Loucy (cell line): ENCODE results near the gene PKP2.

Experiments
- H2AFZ ChIP-seq: fragments of 200-600 bp; sonication (generic); 2 replicates; pipeline ENCODE4 v1.6.0; 2016; ENCODE audit warnings: antibody characterized with exemption, mild to moderate bottlenecking, low read length, moderate library complexity
- H3F3A ChIP-seq: fragments of 200-600 bp; 2 replicates; pipeline ENCODE4 v1.6.0; 2016; ENCODE audit warnings: antibody characterized with exemption, low read depth, mild to moderate bottlenecking
- H3K27me3 ChIP-seq: fragments of 200-600 bp; sonication (generic); 2 replicates; pipeline ENCODE4 v1.6.1; 2014; ENCODE audit warnings: low read length, mild to moderate bottlenecking; ENCODE audit not compliant: insufficient read depth, poor library complexity, severe bottlenecking
- H3K36me3 ChIP-seq: fragments of 200-600 bp; sonication (generic); 2 replicates; pipeline ENCODE4 v1.6.1; 2016; ENCODE audit warnings: low read length; ENCODE audit not compliant: insufficient read depth
- H3K4me1 ChIP-seq: fragments of 200-600 bp; sonication (generic); 2 replicates; pipeline ENCODE4 v1.5.1; 2014; ENCODE audit warnings: low read length, mild to moderate bottlenecking; ENCODE audit not compliant: insufficient read depth, poor library complexity, severe bottlenecking
- H3K4me2 ChIP-seq: fragments of 200-600 bp; sonication (generic); 2 replicates; pipeline ENCODE4 v1.6.0; 2014; ENCODE audit warnings: antibody characterized with exemption, low read length, low read depth, mild to moderate bottlenecking; ENCODE audit not compliant: poor library complexity, severe bottlenecking
- H3K4me3 ChIP-seq: fragments of 200-600 bp; sonication (generic); 2 replicates; pipeline ENCODE4 v1.5.1; 2014; ENCODE audit warnings: low read length, mild to moderate bottlenecking, mixed read lengths; ENCODE audit not compliant: poor library complexity, severe bottlenecking
- H3K79me2 ChIP-seq: fragments of 200-600 bp; sonication (generic); 2 replicates; pipeline ENCODE4 v1.6.1; 2014; ENCODE audit warnings: low read length; ENCODE audit not compliant: insufficient read depth
- H3K9ac ChIP-seq: fragments of 200-600 bp; sonication (generic); 2 replicates; pipeline ENCODE4 v1.6.0; 2014; ENCODE audit warnings: mild to moderate bottlenecking, low read depth, low read length, moderate library complexity; ENCODE audit not compliant: poor library complexity, severe bottlenecking
- H3K9me2 ChIP-seq: fragments of 200-600 bp; sonication (generic); replicated peaks from 2 replicates; pipeline ENCODE4 v1.6.1; 2016; ENCODE audit warnings: low read depth, low read length, mixed read lengths
- H3K9me3 ChIP-seq: fragments of 200-600 bp; sonication (generic); 2 replicates; pipeline ENCODE4 v1.6.1; 2014; ENCODE audit warnings: mild to moderate bottlenecking, antibody characterized with exemption, low read length, low read depth; ENCODE audit not compliant: insufficient read depth
- H4K20me1 ChIP-seq: fragments of 200-600 bp; sonication (generic); 2 replicates; pipeline ENCODE4 v1.6.0; 2014; ENCODE audit warnings: antibody characterized with exemption, low read length, mild to moderate bottlenecking; ENCODE audit not compliant: insufficient read depth, poor library complexity, severe bottlenecking
- CTCF ChIP-seq: fragments of 200-600 bp; sonication (generic); conservative IDR thresholded peaks from 2 replicates; pipeline ENCODE4 v1.5.1; 2014; ENCODE audit warnings: mild to moderate bottlenecking, antibody characterized with exemption, low read length
- EZH2phosphoT487 ChIP-seq: fragments of 200-600 bp; IDR thresholded peaks from 2 replicates; pipeline ENCODE4 v1.6.1; 2018; ENCODE audit warnings: antibody characterized with exemption, mild to moderate bottlenecking, moderate library complexity, borderline replicate concordance

Gene PKP2

DNA sequence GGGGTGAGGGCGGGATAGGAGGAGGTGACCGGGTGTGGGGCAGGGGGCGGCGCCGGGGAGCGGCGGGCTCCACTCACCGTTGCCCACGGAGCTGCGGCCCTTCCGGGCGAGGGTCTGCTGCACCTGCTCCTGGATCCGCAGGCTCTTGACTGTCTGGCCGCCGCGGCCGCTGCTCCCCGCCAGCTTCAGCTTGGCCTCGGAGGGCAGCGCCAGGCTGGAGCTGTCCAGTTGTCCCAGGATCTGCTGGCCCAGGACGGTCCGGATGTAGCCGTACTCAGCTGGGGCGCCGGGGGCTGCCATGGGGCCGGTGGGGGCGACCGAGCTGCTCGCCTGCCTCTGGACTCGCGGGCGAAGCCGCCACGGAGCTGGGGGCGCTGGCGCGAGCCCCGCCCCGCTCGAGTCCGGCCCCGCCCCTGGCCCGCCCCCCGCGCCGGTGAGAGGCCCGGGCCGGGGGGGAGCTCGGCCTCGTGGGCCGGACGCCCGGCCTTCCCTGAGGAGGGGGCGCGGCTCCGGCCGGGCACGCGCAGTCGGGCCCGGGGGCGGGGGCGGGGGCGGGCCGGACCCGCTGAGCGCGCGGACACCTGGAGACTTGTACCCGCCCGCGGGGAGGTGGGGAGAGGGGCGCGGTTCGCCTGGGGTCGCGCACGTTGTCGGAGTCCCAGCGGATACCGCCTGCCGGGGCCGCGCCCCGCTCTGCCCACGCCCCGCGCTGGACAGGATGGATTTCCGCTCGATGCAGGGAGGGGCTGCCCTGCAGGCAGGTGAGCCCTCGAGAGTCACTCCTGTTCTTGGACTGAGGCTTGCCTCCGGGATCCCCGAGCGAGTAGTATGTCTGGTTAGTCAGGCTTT lies at the start of gene PKP2:
TSS of gene PKP2 (minus strand) at position 346 of the 849 bp plus-strand sequence. CDS start at position 300, 46 bp downstream.
- no peaks in the 10 kb centered on the region for H3F3A ChIP-seq
- H4K20me1 ChIP-seq: no peaks in the 10 kb centered on the region
- H3K79me2 ChIP-seq: no peaks in the 10 kb centered on the region
- no peaks in the 10 kb centered on the region for H3K36me3 ChIP-seq
- no peak within 1 kb of the TSS for H2AFZ ChIP-seq
- H3K4me2 ChIP-seq: no peak within 1 kb of the TSS
- TF ChIP-seq CTCF (no peak), EZH2phosphoT487 (no peak)
- no peak within 1 kb of the TSS for H3K9ac ChIP-seq
- no peaks in the 10 kb centered on the region for H3K9me3 ChIP-seq
- no peak within 1 kb of the TSS for H3K4me3 ChIP-seq
- no peaks in the 10 kb centered on the region for H3K27me3 ChIP-seq
- H3K9me2 ChIP-seq: no peaks in the 10 kb centered on the region
- H3K4me1 ChIP-seq: no peaks in the 10 kb centered on the region

- Histone ChIP-seq H3K4me3 (no peak overlapping the region), H4K20me1 (no peaks in the 10 kb centered on the region), H3K9ac (no peak overlapping the region), H3K79me2 (no peaks in the 10 kb centered on the region), H3K4me2 (no peak overlapping the region), H3K4me1 (no peaks in the 10 kb centered on the region), H3K9me2 (no peaks in the 10 kb centered on the region), H2AFZ (no peak overlapping the region), H3K27me3 (no peaks in the 10 kb centered on the region), H3K36me3 (no peaks in the 10 kb centered on the region), H3F3A (no peaks in the 10 kb centered on the region), H3K9me3 (no peaks in the 10 kb centered on the region)
- TF ChIP-seq CTCF (no peak), EZH2phosphoT487 (no peak)
These were observed 47.6 kb upstream of the PKP2 start for GRCh38 chr12:32944195-32944594.

DNA sequence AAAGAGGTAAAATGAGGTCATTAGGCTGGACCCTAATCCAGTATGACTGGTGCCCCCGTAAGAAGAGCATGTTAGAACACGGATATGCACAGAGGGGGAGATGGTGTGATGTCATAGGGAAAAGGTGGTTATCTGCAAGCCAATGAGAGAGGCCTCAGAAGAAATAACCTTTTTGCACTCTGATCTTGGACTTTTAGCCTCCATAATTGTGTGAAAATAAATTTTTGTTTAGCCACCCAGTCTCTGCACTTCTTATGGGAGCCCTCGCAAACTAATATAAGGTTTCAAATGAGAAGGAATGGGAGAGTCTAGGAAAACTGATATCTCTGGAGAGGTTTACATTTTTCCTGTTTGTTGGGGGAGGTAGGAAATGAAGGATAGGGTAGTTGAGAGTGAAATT lies 43.2 kb upstream of the PKP2 start:
- no peaks in the 10 kb centered on the region for H3K4me1 ChIP-seq
- H3K36me3 ChIP-seq: no peaks in the 10 kb centered on the region
- H3K4me3 ChIP-seq: no peak overlapping the region
- H2AFZ ChIP-seq: no peak overlapping the region
- no peak for TF ChIP-seq EZH2phosphoT487
- no peak for TF ChIP-seq CTCF
- H3K9me3 ChIP-seq: no peaks in the 10 kb centered on the region
- H3F3A ChIP-seq: no peaks in the 10 kb centered on the region
- H4K20me1 ChIP-seq: no peaks in the 10 kb centered on the region
- H3K9ac ChIP-seq: no peak overlapping the region
- no peaks in the 10 kb centered on the region for H3K27me3 ChIP-seq
- H3K9me2 ChIP-seq: no peaks in the 10 kb centered on the region
- H3K4me2 ChIP-seq: no peak overlapping the region
- no peaks in the 10 kb centered on the region for H3K79me2 ChIP-seq
